SKM-1 (cell line): ENCODE data around the gene CD2.

ENCODE experiments used
- DNase-seq: peaks from one replicate; lab custom pipeline; 2025; ENCODE audit not compliant: unreplicated experiment; lab: John Stamatoyannopoulos, UW

CD2 gene

GRCh38 chr1:116754198-116754977, at the start of gene CD2:
Gene CD2, plus strand, starts transcription at chr1:116754430. Its CDS starts 63 bp downstream, at chr1:116754493.
- no peak for DNase-seq

GRCh38 chr1:116706123-116706522, 48.1 kb upstream of the CD2 start:
- no peak for DNase-seq

GRCh38 chr1:116706841-116707240, 47.4 kb upstream of the CD2 start:
- DNase-seq: no peak

- no peak for DNase-seq
These were observed 45.9 kb upstream of the CD2 start for GRCh38 chr1:116708255-116708900.

- DNase-seq: no peak
These were observed 44.5 kb upstream of the CD2 start for GRCh38 chr1:116709666-116710167.

GRCh38 chr1:116710420-116711262, 43.6 kb upstream of the CD2 start:
- no peak for DNase-seq

- no peak for DNase-seq
These were observed 42.9 kb upstream of the CD2 start for GRCh38 chr1:116711263-116711840.

- DNase-seq: no peak
These were observed 41.7 kb upstream of the CD2 start for GRCh38 chr1:116712510-116712909.

- no peak for DNase-seq
These were observed 40.8 kb upstream of the CD2 start for GRCh38 chr1:116713474-116713873.

GRCh38 chr1:116716391-116716790, 37.8 kb upstream of the CD2 start:
- DNase-seq: no peak

GRCh38 chr1:116717318-116717717, 36.9 kb upstream of the CD2 start:
- DNase-seq: no peak

- DNase-seq: no peak
These were observed 33.7 kb upstream of the CD2 start for GRCh38 chr1:116720364-116721038.

GRCh38 chr1:116721039-116721405, 33.2 kb upstream of the CD2 start:
- DNase-seq: no peak

GRCh38 chr1:116721451-116722007, 32.7 kb upstream of the CD2 start:
- DNase-seq: no peak

- DNase-seq: no peak
These were observed 32.0 kb upstream of the CD2 start for GRCh38 chr1:116722016-116722838.

- peak; percentile 49 for DNase-seq
These were observed 29.4 kb upstream of the CD2 start for GRCh38 chr1:116724765-116725375.

- DNase-seq: no peak
These were observed 28.4 kb upstream of the CD2 start for GRCh38 chr1:116725798-116726197.

GRCh38 chr1:116726872-116727820, 27.1 kb upstream of the CD2 start:
- no peak for DNase-seq
